Dendritic cell treated with granulocyte-macrophage colony-stimulating factor and Interleukin-4, amounts not matched to agents 40 ng/mL and 50 ng/mL, for 4 days (primary cell): Measurements from ENCODE around the gene ADAMTS1.

ENCODE experiments used
- H3K27ac Mint-ChIP-seq: one replicate; pipeline ENCODE4 v1.8.0; 2022; ENCODE audit warnings: mild to moderate bottlenecking, mixed read lengths
- H3K27me3 Mint-ChIP-seq: one replicate; pipeline ENCODE4 v1.8.0; 2022; ENCODE audit warnings: mild to moderate bottlenecking, mixed read lengths
- H3K36me3 Mint-ChIP-seq: one replicate; pipeline ENCODE4 v1.8.0; 2022; ENCODE audit warnings: low read depth, mixed read lengths
- H3K4me1 Mint-ChIP-seq: one replicate; pipeline ENCODE4 v1.8.0; 2022; ENCODE audit warnings: low read depth, mixed read lengths
- H3K4me3 Mint-ChIP-seq: one replicate; pipeline ENCODE4 v1.8.0; 2022; ENCODE audit warnings: mild to moderate bottlenecking, moderate library complexity, mixed read lengths
- H3K9me3 Mint-ChIP-seq: one replicate; pipeline ENCODE4 v1.8.0; 2022; ENCODE audit warnings: mixed read lengths
- intact Hi-C: fragments of 100-400 bp; cut with micrococcal nuclease; formaldehyde crosslinking; loops from one replicate; pipeline ENCODE4 v1.15.0; 2022

The ADAMTS1 gene

DNA sequence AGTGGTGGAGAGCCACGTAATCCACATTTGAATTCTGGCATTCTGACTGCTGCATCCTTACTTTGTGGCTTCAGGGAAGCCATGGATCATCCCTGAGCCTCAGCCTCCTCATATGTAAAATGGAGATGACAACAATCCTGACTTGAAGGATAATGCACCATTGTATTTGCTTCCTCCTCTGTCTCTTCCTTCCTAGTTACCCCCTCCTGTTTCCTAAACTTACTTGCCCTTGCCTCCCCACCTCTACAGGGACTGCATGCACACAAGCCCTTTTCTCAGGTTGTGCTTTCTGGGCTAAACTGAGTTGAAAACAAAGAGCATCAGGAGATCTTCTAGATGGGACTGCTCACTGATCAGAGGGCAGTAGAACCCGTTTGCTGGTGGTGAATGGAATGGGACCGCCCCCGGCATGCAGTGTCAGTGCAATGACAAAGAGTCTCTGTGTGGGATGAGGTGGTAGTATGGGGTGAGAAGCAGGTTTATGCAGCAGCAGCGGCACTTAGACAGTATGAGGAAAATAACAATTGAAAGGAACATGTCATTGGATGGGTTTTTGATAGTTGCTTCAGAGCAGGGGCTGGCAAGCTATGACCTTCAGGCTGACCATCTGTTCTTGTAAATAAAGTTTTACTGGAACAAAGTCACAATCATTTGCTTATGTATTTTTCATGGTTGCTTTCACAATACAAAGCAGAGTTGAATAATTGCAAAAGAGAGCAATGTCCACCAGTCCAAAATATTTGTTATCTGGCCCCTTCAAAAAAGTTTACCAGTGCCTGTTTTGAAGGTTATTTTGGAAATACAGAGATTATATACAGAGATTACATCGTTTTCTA is 6.1 kb upstream of the ADAMTS1 start:
- Mint-ChIP-seq H3K4me3 (no peak overlapping the region), H3K36me3 (no peaks in the 10 kb centered on the region), H3K27ac (no peak overlapping the region), H3K27me3 (peaks cover 20% of the 10 kb centered on the region), H3K4me1 (peaks cover 10% of the 10 kb centered on the region), H3K9me3 (no peaks in the 10 kb centered on the region)
- intact Hi-C loops: loop anchor here (2.0 kb wide), 1 partner anchor 1199 kb away; no protein-coding TSS in a partner anchor

DNA sequence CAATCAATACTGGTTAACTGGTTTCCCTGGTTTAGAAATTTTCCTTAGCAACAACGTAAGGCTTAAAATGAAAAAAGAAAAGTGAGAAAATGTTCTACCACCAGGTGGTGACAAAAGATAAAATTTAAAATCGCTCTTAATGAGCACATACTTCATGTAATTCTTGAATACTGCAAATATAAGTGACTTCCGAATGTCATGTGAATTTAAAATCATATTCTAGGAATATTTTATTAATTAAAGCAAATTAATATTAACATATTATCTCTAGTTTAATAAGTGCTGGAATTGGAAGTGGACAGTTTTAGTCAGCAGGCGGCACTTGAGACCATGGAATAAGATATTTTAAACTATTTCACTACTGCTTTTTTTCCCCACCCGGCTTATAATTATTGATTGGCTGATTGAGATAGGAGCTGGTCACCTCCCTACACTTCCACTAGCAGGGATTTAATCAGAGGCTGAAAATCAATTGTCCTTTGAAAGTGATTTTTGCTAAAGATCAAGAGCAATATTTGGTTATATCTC is 5.0 kb upstream of the ADAMTS1 start:
- Mint-ChIP-seq H3K27ac (no peak overlapping the region), H3K4me1 (peaks cover 22% of the 10 kb centered on the region), H3K9me3 (no peaks in the 10 kb centered on the region), H3K27me3 (peaks cover 32% of the 10 kb centered on the region), H3K36me3 (no peaks in the 10 kb centered on the region), H3K4me3 (no peak overlapping the region)
- intact Hi-C loops: loop anchor here (1.0 to 2.0 kb wide), 4 partner anchors 714 to 1895 kb away; no protein-coding TSS in a partner anchor

DNA sequence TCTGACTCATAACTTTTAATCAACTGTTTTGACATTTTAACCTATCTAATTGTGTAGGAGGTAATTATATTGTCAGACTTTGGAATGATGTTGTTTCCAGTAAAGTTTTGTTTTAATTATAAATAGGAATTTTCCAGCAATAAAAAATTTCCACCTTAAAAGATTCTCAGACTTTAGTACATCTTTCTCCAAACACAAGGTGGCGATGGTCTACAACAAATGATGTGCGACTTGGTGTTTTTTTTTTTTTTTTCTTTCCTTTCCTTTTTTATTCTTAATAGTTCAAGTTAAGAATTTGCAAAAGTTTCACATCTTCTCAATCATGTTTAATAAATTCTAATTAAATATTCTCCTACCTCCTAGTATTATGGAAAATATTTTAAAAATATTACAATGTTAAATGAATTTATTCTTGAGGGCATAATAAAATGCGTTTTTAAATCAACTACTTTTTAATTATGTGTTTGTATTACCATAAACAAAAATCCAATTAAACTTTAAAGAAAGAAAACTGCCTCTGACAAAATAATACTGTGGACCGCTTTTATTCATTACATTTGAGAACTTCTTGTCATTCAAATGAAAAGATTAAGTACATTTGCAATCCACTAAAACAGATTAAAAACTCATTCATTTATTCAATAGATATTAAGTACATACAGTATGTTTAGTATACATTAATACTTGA is 4.4 kb upstream of the ADAMTS1 start:
- Mint-ChIP-seq H3K4me1 (peaks cover 28% of the 10 kb centered on the region), H3K4me3 (no peak overlapping the region), H3K9me3 (no peaks in the 10 kb centered on the region), H3K27ac (no peak overlapping the region), H3K36me3 (no peaks in the 10 kb centered on the region), H3K27me3 (peaks cover 38% of the 10 kb centered on the region)
- intact Hi-C loops: loop anchor here (1.0 to 10.0 kb wide), 6 partner anchors 715 to 1896 kb away; no protein-coding TSS in a partner anchor

DNA sequence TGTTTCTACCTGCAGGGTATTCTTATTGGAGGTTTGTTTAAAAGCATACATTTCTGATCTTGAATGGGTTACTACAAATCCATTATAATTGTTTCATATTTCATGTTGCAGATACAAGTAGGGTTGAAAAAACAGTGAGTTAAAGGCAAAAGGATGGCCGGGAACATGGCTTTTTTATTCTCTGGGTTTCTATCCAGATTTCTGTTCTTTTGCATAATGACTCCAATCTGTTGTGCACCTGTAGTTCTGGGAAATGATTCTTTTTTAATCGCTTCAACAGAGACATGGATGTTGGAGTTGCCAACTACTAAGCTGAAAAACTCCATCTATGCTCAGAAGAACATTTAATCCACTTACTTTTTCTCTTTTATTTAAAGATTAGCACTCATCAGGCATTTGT is 2.7 kb upstream of the ADAMTS1 start:
- no peaks in the 10 kb centered on the region for H3K36me3 Mint-ChIP-seq
- H3K4me3 Mint-ChIP-seq: no peak overlapping the region
- peaks cover 44% of the 10 kb centered on the region for H3K4me1 Mint-ChIP-seq
- intact Hi-C loops: loop anchor here (2.0 to 10.0 kb wide), 2 partner anchors 957 to 1489 kb away; no protein-coding TSS in a partner anchor
- H3K9me3 Mint-ChIP-seq: no peaks in the 10 kb centered on the region
- no peak overlapping the region for H3K27ac Mint-ChIP-seq
- peaks cover 54% of the 10 kb centered on the region for H3K27me3 Mint-ChIP-seq

DNA sequence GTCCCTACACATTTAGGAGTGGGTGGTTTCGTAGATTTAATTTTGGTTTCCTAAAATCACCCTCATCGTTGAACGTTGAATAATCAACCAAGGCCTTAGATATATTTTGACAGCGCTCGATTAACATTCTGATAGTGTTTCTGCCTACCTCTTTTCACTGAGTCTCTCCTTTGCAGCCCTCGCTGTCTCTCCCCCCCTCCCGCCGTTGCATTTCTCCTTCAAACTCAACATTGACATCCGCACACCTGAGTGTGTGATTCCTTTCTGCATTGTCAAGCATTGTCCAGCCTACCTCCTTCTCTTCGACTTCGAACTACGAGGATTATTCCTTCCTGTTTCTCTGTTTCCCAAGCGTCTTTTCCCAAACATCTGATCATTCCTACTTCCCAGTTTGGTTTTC is 1.8 kb upstream of the ADAMTS1 start:
- Mint-ChIP-seq H3K4me3 (peak overlapping the region; percentile 65), H3K27ac (no peak overlapping the region)

DNA sequence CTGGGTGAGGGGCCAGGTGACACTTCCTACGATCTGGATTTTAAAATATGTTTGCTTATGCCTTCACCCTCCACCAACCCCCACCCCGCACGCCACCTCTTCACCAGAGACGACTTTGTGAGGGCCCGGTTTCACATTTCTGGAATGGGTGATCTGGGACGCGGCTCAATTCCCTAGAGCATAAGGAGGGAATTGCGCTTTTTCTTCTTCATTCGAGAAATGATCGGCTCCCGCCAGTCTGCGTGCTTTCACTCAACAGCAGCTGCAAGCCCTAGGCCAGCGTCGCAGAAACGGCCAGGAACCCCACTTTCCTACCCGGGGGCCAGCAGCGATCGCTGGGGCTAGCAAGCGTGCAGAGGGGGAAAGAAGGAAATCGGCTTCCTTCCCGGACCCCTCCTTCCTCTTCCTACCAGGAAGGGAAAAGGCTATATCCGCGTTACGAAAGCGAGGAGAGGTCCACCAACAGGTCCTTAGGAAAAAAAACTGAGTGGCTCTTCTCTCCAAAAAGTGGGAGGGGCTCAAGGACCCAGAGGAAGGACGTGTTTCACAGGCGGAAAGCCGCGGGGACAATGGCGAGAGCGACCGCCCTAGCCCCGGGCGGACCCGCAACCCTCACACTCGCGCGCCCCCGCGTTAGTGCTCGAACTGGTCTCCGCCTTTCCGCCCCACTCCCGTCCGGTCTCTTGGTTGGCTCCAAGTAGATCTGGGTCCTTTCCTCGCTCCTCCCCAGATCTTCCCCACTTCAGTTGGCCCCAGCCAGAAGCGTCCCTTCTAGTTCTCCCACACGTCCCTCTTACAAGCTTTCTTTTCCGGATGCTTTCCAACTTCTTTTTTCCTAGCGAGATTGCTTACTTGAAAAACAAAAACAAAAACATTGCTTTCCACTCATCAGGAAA is 1.1 kb upstream of the ADAMTS1 start:
- Mint-ChIP-seq H3K9me3 (no peaks in the 10 kb centered on the region), H3K27me3 (peaks cover 62% of the 10 kb centered on the region), H3K4me1 (peaks cover 44% of the 10 kb centered on the region), H3K36me3 (no peaks in the 10 kb centered on the region), H3K27ac (peak overlapping the region; percentile 30), H3K4me3 (peak overlapping the region; percentile 65)
- intact Hi-C loops: loop anchor here (10.0 kb wide), 1 partner anchor 959 kb away; no protein-coding TSS in a partner anchor

More for the DNA sequence above, 1.8 kb upstream of the ADAMTS1 start:
- H3K27me3 Mint-ChIP-seq: peaks cover 62% of the 10 kb centered on the region
- intact Hi-C loops: loop anchor here (10.0 kb wide), 1 partner anchor 958 kb away; no protein-coding TSS in a partner anchor
- no peaks in the 10 kb centered on the region for H3K9me3 Mint-ChIP-seq
- no peaks in the 10 kb centered on the region for H3K36me3 Mint-ChIP-seq
- H3K4me1 Mint-ChIP-seq: peaks cover 44% of the 10 kb centered on the region

DNA sequence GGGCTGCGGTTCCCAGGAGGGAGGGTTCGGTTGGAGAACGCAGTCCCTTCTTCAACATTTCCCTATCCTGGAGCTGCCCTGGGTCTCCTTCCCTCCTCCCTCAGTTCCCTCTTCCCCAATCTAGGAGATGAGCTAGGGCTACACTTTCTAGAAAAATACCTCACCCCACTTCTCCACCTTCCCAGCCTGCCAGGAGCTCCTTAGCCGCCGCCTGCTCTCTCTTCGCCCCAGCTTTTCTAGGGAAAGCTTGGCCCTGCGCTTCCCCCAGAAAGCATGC is 488 bp upstream of the ADAMTS1 start:
- Mint-ChIP-seq H3K36me3 (no peaks in the 10 kb centered on the region), H3K4me3 (peak overlapping the region; percentile 65), H3K4me1 (peaks cover 44% of the 10 kb centered on the region), H3K27me3 (peaks cover 62% of the 10 kb centered on the region), H3K9me3 (no peaks in the 10 kb centered on the region), H3K27ac (peak overlapping the region; percentile 30)
- intact Hi-C loops: loop anchor here (10.0 kb wide), 1 partner anchor 959 kb away; no protein-coding TSS in a partner anchor

DNA sequence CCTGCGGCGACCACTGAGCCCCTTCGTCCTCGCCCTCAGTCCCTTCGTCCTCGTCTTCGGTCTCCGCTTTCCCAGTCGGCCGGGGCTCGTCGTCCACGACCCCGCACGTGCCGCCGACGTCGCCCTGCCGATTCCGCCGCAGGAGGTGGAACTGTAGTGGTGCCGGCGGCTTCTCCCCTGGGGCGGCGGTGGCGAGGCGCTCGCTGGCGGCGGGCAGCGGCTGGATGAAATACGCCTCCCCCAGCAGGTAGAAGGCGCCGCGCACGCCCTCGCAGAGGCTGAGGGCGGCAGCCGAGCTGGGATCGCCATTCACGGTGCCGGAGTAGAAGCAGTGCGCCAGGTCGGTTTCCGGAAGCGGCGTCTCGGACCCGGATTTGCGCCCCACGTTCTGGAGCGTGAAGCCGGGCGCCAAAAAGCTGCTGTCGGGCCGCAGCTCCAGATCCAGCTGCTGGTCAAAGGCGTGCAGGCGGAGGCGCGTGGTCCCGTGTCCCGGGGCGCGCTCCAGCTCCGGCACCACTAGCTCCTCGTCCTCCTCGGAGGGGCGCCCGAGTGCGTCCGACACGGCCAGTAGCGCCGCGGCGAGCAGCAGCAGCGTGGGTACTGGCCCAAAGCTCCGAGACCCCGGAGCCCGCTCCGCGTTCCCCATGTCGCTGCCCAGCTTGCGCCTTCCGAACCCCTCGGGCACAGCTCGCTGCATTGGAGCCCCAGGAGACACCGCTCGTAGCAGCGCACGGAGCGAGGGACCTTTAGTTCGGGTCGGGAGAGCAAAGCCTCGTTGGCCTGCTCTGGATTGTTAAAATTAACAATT is 747 bp downstream of the ADAMTS1 start:
- Mint-ChIP-seq H3K4me3 (peak overlapping the region; percentile 65), H3K36me3 (no peaks in the 10 kb centered on the region), H3K9me3 (no peaks in the 10 kb centered on the region), H3K27ac (no peak overlapping the region), H3K27me3 (peaks cover 62% of the 10 kb centered on the region), H3K4me1 (peaks cover 44% of the 10 kb centered on the region)
- intact Hi-C loops: loop anchor here (10.0 kb wide), 1 partner anchor 960 kb away; no protein-coding TSS in a partner anchor

DNA sequence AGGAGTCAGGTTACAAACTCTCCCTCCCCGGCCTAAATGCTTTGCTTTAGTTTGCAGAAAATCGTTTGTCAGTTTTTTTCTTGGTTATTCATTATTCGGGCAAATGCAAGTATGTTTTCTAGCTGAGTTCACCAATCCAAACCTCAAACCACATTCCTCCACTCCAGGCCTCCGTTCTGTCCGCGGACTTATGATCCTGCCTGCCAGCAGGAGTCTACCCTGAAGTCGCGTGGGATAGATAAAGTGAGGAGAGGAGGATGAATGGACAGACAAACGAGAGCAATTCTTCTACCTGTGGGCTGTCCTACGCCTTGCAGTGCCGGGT is 1.3 kb downstream of the ADAMTS1 start:
- no peaks in the 10 kb centered on the region for H3K9me3 Mint-ChIP-seq
- H3K36me3 Mint-ChIP-seq: no peaks in the 10 kb centered on the region
- intact Hi-C loops: loop anchor here (10.0 kb wide), 1 partner anchor 961 kb away; no protein-coding TSS in a partner anchor
- H3K4me3 Mint-ChIP-seq: peak overlapping the region; percentile 65
- H3K27me3 Mint-ChIP-seq: peaks cover 62% of the 10 kb centered on the region
- no peak overlapping the region for H3K27ac Mint-ChIP-seq
- H3K4me1 Mint-ChIP-seq: peaks cover 44% of the 10 kb centered on the region

DNA sequence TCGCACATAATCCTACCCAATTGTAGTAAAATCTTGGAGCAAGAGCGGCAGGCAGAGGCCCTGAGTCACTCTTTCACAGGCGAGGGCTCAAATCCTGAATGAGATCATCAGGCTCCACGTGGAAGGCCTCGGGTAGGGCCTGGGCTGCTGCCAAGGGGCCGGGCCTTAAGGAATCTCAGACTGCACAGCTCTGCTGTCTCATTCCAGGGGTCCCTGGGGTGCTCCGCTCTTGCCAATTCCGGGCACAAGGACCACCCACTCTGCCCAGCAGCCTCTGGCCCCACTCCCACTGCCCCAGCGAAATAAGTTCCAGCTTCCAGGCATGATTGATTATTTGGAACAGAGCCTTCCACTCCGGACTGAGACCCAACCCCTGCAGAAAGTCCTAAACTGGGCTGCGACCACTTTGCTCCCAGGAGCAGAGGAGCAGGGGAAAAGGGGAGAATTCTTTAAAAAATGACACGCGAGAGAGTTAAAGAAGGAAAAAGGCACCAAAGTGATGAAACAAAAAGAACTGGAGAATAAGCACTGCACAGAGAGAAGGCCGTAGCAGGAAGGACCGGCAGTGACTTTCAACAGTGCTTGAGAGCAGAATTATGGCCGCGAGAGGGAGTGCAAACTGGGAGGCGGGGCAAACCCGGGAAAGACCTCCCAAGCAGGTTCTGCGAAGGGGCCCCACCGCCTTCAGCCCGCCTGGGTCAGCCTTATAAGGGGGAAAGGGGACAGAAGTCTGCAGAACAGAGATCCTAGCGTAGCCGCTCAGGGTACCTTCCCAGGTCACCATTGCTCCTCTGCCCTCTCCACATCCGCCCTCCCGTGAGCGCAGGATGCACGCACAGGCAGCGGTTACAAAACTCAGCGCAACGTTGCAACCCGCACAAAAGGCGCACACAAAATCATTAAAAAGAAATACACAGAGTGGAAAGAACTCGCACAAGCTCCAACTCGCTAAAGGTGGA is 2.0 kb downstream of the ADAMTS1 start:
- Mint-ChIP-seq H3K36me3 (no peaks in the 10 kb centered on the region), H3K9me3 (no peaks in the 10 kb centered on the region), H3K27ac (no peak overlapping the region), H3K27me3 (peaks cover 60% of the 10 kb centered on the region), H3K4me1 (peaks cover 44% of the 10 kb centered on the region), H3K4me3 (peak overlapping the region; percentile 52)
- intact Hi-C loops: loop anchor here (10.0 kb wide), 1 partner anchor 962 kb away; no protein-coding TSS in a partner anchor

DNA sequence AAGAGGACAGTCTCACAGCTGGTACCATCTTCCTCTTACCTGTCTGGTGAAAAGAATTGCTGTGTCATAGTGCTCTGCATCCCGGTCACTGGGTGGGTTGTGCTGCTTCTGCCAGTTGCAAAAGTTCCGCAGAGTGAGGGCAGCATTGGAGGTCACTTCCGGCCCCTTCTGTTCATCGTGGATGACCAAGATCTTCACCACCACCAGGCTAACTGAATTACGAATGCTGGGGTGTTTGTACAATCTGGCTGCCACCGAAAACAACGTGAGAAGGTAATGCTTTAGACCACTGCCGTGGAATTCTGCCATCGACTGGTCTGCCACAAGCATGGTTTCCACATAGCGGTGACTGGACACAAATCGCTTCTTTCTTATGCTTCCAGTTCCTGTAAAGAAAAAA is 2.9 kb downstream of the ADAMTS1 start:
- Mint-ChIP-seq H3K9me3 (no peaks in the 10 kb centered on the region), H3K27ac (no peak overlapping the region), H3K27me3 (peaks cover 52% of the 10 kb centered on the region), H3K4me3 (no peak overlapping the region), H3K36me3 (no peaks in the 10 kb centered on the region), H3K4me1 (peaks cover 44% of the 10 kb centered on the region)
- intact Hi-C loops: loop anchor here (10.0 kb wide), 1 partner anchor 963 kb away; no protein-coding TSS in a partner anchor

DNA sequence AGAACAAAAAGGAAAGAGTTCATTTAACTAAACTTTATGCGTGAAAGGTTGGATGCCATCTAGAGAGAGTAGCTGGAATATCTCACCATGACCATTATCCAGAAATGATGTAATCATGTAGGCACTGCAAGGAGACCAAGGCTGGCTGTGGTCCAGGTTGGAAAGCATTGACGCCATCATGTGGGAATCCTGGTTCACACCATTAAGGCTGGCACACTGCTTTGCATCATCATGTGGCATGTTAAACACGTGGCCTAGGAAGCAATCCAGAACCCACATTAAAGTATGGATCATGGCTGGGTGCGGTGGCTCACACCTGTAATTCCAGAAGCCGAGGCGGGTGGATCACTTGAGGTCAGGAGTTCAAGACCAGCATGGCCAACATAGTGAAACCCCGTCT is 4.3 kb downstream of the ADAMTS1 start:
- no peak overlapping the region for H3K4me3 Mint-ChIP-seq
- peaks cover 30% of the 10 kb centered on the region for H3K4me1 Mint-ChIP-seq
- H3K27ac Mint-ChIP-seq: no peak overlapping the region
- no peaks in the 10 kb centered on the region for H3K36me3 Mint-ChIP-seq
- peaks cover 38% of the 10 kb centered on the region for H3K27me3 Mint-ChIP-seq
- intact Hi-C loops: loop anchor here (10.0 kb wide), 1 partner anchor 964 kb away; no protein-coding TSS in a partner anchor
- H3K9me3 Mint-ChIP-seq: no peaks in the 10 kb centered on the region
